MCF 10A (cell line): ENCODE data around the gene JMJD7. TPM values are rescaled to one million over a fixed set of nuclear protein-coding genes. Genes with fewer than 3 reads are reported as not detected.

ENCODE experiments used
- BruUV-seq: library from RNA; stranded (reverse); fragments of 400-500 nt; replicated peaks from 2 replicates; lab custom pipeline; 2021; lab: Mats Ljungman, UMichigan
- CTCF ChIA-PET: fragments of 300-600 bp; sonication (Branson Sonifier 250); formaldehyde crosslinking; extraction: SDS; loops from one replicate; lab custom pipeline; 2021; ENCODE audit warnings: antibody characterized with exemption, inconsistent platforms; lab: Yijun Ruan, JAX
- POLR2A ChIA-PET: fragments of 300-600, 350-650 bp; sonication (Branson Sonifier 250); formaldehyde crosslinking; extraction: SDS; loops from one replicate; lab custom pipeline; 2020; ENCODE audit warnings: antibody characterized with exemption, inconsistent platforms; lab: Yijun Ruan, JAX
- DNase-seq: peaks from one replicate; pipeline ENCODE4 v3.0.0-alpha.2; 2018; ENCODE audit not compliant: unreplicated experiment
- H3K27ac Mint-ChIP-seq: one replicate; pipeline ENCODE4 v1.8.0; 2022; ENCODE audit warnings: mild to moderate bottlenecking, low read depth, mixed read lengths; ENCODE audit not compliant: unreplicated experiment
- H3K27me3 Mint-ChIP-seq: one replicate; pipeline ENCODE4 v1.8.0; 2022; ENCODE audit warnings: mixed read lengths; ENCODE audit not compliant: insufficient read depth, unreplicated experiment
- H3K36me3 Mint-ChIP-seq: one replicate; pipeline ENCODE4 v1.8.0; 2022; ENCODE audit warnings: mild to moderate bottlenecking, moderate library complexity, mixed read lengths; ENCODE audit not compliant: insufficient read depth, unreplicated experiment
- H3K4me1 Mint-ChIP-seq: one replicate; pipeline ENCODE4 v1.8.0; 2022; ENCODE audit warnings: mixed read lengths; ENCODE audit not compliant: insufficient read depth, unreplicated experiment
- H3K4me3 Mint-ChIP-seq: one replicate; pipeline ENCODE4 v1.8.0; 2022; ENCODE audit warnings: mild to moderate bottlenecking, moderate library complexity, mixed read lengths; ENCODE audit not compliant: unreplicated experiment
- H3K9me3 Mint-ChIP-seq: one replicate; pipeline ENCODE4 v1.8.0; 2022; ENCODE audit warnings: mixed read lengths; ENCODE audit not compliant: unreplicated experiment
- intact Hi-C: fragments of 100-400 bp; cut with micrococcal nuclease; formaldehyde crosslinking; loops from 2 replicates; pipeline ENCODE4 v1.14.1; 2022
- total RNA-seq: library from RNA; stranded (reverse); gene quantifications from 2 replicates; pipeline ENCODE4 v1.2.3, GENCODE V29; 2022
- TF ChIP-seq, protein P1 (sequence below): fragments of 200-600 bp; IDR thresholded peaks from one replicate; pipeline ENCODE4 v1.8.0; 2022; ENCODE audit warnings: antibody characterized with exemption, mild to moderate bottlenecking; ENCODE audit not compliant: unreplicated experiment

JMJD7 gene
- total RNA-seq, 1 experiment from 2014 or later, result 9.2 TPM

DNA sequence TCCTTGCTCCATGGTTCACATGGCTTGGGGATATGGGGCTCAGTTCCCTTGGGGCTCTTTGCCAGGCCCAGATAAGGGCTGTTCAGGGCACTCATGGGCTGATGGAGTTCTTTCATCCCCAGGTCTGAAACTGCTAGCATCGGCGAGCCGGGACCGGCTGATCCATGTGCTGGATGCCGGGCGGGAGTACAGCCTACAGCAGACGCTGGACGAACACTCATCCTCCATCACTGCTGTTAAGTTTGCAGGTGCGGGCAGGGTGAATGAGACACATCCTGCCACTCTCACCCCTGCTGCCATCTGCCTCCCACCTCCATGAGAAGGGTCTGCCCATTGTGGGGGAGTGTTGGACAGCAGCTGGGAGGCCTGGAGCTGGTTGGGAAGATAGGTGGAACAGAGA is 11.1 kb upstream of the JMJD7 start:
- no TSS peak for BruUV-seq
- intact Hi-C loops, result no loop called here
- CTCF ChIA-PET, result interaction anchor here (2.6 kb wide), 1 partner anchor 44 kb away, joined by 10 read pairs; no protein-coding TSS in a partner anchor
- Mint-ChIP-seq H3K4me1 (no peaks in the 10 kb centered on the region), H3K9me3 (no peaks in the 10 kb centered on the region), H3K36me3 (peaks cover 53% of the 10 kb centered on the region), H3K4me3 (no peak overlapping the region), H3K27ac (no peak overlapping the region), H3K27me3 (no peaks in the 10 kb centered on the region)
- DNase-seq, result no peak
- TF ChIP-seq, protein P1, sequence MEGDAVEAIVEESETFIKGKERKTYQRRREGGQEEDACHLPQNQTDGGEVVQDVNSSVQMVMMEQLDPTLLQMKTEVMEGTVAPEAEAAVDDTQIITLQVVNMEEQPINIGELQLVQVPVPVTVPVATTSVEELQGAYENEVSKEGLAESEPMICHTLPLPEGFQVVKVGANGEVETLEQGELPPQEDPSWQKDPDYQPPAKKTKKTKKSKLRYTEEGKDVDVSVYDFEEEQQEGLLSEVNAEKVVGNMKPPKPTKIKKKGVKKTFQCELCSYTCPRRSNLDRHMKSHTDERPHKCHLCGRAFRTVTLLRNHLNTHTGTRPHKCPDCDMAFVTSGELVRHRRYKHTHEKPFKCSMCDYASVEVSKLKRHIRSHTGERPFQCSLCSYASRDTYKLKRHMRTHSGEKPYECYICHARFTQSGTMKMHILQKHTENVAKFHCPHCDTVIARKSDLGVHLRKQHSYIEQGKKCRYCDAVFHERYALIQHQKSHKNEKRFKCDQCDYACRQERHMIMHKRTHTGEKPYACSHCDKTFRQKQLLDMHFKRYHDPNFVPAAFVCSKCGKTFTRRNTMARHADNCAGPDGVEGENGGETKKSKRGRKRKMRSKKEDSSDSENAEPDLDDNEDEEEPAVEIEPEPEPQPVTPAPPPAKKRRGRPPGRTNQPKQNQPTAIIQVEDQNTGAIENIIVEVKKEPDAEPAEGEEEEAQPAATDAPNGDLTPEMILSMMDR, result no peak
- POLR2A ChIA-PET, result interaction anchor here (0.7 kb wide), 1 partner anchor 482 kb away, joined by 3 read pairs; no protein-coding TSS in a partner anchor

DNA sequence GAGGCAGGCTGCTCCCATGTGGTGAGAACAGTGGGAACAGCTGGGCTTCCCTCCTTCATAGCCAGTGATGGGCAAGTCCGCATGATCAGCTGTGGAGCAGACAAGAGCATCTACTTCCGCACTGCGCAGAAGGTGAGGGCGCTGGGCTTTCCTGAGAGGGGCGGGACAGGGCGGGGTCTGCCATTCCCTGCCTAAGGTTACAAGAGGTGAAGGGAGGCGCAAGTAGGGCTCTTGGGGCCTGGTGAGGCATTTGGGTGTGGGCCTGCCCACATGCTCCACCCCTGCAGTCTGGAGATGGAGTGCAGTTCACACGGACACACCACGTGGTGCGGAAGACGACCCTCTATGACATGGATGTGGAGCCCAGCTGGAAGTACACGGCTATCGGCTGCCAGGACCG is 10.6 kb upstream of the JMJD7 start:
- CTCF ChIA-PET, result interaction anchor here (2.6 kb wide), 1 partner anchor 44 kb away, joined by 10 read pairs; no protein-coding TSS in a partner anchor

DNA sequence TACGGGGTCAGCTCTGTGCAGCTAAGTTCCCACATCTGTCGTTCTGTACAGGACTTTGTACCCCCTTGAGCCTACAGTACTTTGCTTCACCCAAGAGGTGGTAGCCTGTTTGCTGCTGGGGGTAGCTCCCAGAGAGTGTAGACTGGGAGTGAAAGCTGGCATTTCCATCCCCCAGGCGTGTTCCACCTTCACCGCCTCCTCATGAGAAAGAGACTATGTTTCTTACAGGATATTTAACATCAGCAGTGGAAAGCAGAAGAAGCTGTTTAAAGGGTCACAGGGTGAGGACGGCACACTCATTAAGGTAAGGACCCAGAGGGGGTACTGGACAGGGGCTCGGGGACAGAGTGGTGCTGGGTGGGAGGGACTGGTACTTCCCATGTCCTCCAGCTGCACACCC is 10.1 kb upstream of the JMJD7 start:
- ChIA-PET CTCF (interaction anchor here (2.6 kb wide), 1 partner anchor 45 kb away, joined by 10 read pairs; no protein-coding TSS in a partner anchor), POLR2A (no interaction called here)
- H3K4me3 Mint-ChIP-seq, result no peak overlapping the region
- H3K27me3 Mint-ChIP-seq, result no peaks in the 10 kb centered on the region
- intact Hi-C loops, result no loop called here
- H3K4me1 Mint-ChIP-seq, result no peaks in the 10 kb centered on the region
- DNase-seq, result no peak
- H3K36me3 Mint-ChIP-seq, result peaks cover 52% of the 10 kb centered on the region
- BruUV-seq, result no TSS peak
- TF ChIP-seq, protein P1, result no peak
- H3K9me3 Mint-ChIP-seq, result no peaks in the 10 kb centered on the region
- H3K27ac Mint-ChIP-seq, result no peak overlapping the region

More for the DNA sequence above, 10.6 kb upstream of the JMJD7 start:
- intact Hi-C loops, result no loop called here
- POLR2A ChIA-PET, result interaction anchor here (0.7 kb wide), 1 partner anchor 482 kb away, joined by 3 read pairs; no protein-coding TSS in a partner anchor
- Mint-ChIP-seq H3K36me3 (peaks cover 52% of the 10 kb centered on the region), H3K27me3 (no peaks in the 10 kb centered on the region), H3K9me3 (no peaks in the 10 kb centered on the region), H3K4me3 (no peak overlapping the region), H3K27ac (no peak overlapping the region), H3K4me1 (no peaks in the 10 kb centered on the region)
- no peak for DNase-seq
- no TSS peak for BruUV-seq
- TF ChIP-seq, protein P1, result no peak

DNA sequence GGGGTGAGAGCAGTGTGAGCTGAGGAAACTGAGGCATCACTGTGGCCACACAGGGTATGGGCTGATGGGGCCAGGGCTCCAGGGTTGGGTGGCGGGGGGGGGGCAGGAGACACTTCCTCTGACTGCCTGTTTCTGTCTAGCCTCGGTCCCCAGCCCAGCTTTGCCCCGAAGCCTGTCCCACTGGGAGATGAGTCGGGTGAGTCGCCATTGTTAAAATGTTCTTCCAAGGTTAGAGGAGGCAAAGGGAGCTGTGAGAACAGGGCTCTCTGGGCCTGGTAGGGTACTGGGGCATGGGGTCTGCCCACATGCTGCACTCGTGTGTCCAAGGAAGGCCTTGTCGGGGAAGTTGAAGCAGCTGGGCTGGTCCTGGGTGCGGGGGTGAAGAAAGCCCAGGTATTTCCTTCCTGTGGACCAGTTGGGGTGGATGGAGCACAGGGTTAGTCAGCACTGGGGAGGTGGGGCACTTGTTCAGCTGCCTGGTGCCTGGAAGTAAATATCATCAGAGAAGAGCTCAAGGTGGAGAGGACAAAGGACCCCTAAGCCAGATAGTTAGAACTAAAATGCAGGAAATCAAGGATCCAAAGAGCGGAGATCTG is 8.3 kb upstream of the JMJD7 start:
- DNase-seq, result no peak
- Mint-ChIP-seq H3K4me1 (no peaks in the 10 kb centered on the region), H3K9me3 (no peaks in the 10 kb centered on the region), H3K27me3 (no peaks in the 10 kb centered on the region), H3K27ac (no peak overlapping the region), H3K4me3 (no peak overlapping the region), H3K36me3 (peaks cover 51% of the 10 kb centered on the region)
- POLR2A ChIA-PET, result no interaction called here
- intact Hi-C loops, result no loop called here
- no TSS peak for BruUV-seq
- CTCF ChIA-PET, result interaction anchor here (1.1 to 5.8 kb wide), 3 partner anchors 8 to 47 kb away, joined by 4 to 41 read pairs (median 17); no protein-coding TSS in a partner anchor
- TF ChIP-seq, protein P1, result no peak
